H9 (cell line): ENCODE measurements around the gene SYNPO2. TPM values are rescaled to one million over a fixed set of nuclear protein-coding genes. Genes with fewer than 3 reads are reported as not detected.

Experiments used
- DNase-seq: peaks from one replicate; pipeline ENCODE4 v3.0.0-alpha.2; 2017
- H2AFZ ChIP-seq: one replicate; pipeline ENCODE4 v1.6.1; 2013; ENCODE audit warnings: mild to moderate bottlenecking, low read length, control low read depth, moderate library complexity
- H2AK5ac ChIP-seq: 2 replicates; pipeline ENCODE4 v1.6.1; 2013; ENCODE audit warnings: low read length, control low read depth, mixed read lengths; ENCODE audit not compliant: insufficient read length
- H2BK120ac ChIP-seq: one replicate; pipeline ENCODE4 v1.6.1; 2013; ENCODE audit warnings: low read depth, mild to moderate bottlenecking, low read length, control low read depth, inconsistent platforms; ENCODE audit not compliant: poor library complexity, severe bottlenecking
- H2BK12ac ChIP-seq: 2 replicates; pipeline ENCODE4 v1.6.1; 2013; ENCODE audit warnings: low read length, control low read depth, mixed read lengths, low read depth; ENCODE audit not compliant: insufficient read length
- H2BK15ac ChIP-seq: 2 replicates; pipeline ENCODE4 v1.6.1; 2013; ENCODE audit warnings: low read depth, low read length, control low read depth
- H2BK20ac ChIP-seq: one replicate; pipeline ENCODE4 v1.6.1; 2013; ENCODE audit warnings: low read depth, mild to moderate bottlenecking, low read length, control low read depth, inconsistent platforms; ENCODE audit not compliant: poor library complexity, severe bottlenecking
- H2BK5ac ChIP-seq: 2 replicates; pipeline ENCODE4 v1.6.1; 2013; ENCODE audit warnings: low read length, control low read depth, mixed read lengths; ENCODE audit not compliant: insufficient read length
- H3K14ac ChIP-seq: 2 replicates; pipeline ENCODE4 v1.6.1; 2013; ENCODE audit warnings: low read length, control low read depth; ENCODE audit not compliant: insufficient read depth
- H3K18ac ChIP-seq: 2 replicates; pipeline ENCODE4 v1.6.1; 2013; ENCODE audit warnings: low read depth, mild to moderate bottlenecking, mixed read lengths, low read length, control low read depth; ENCODE audit not compliant: insufficient read length
- H3K23ac ChIP-seq: 2 replicates; pipeline ENCODE4 v1.6.1; 2013; ENCODE audit warnings: low read length, control low read depth, mixed read lengths, low read depth; ENCODE audit not compliant: insufficient read length
- H3K23me2 ChIP-seq: 2 replicates; pipeline ENCODE4 v1.6.1; 2013; ENCODE audit warnings: low read depth, mild to moderate bottlenecking, mixed read lengths, low read length, control low read depth; ENCODE audit not compliant: insufficient read length, poor library complexity, severe bottlenecking
- H3K27ac ChIP-seq: 2 replicates; pipeline ENCODE4 v1.5.1; 2013; ENCODE audit warnings: low read length, control low read depth, mixed read lengths, low read depth; ENCODE audit not compliant: insufficient read length
- H3K27me3 ChIP-seq: 2 replicates; pipeline ENCODE4 v1.6.1; 2013; ENCODE audit warnings: low read length, control low read depth, inconsistent platforms; ENCODE audit not compliant: insufficient read depth
- H3K4ac ChIP-seq: 2 replicates; pipeline ENCODE4 v1.6.1; 2013; ENCODE audit warnings: low read depth, mild to moderate bottlenecking, control low read depth, inconsistent platforms, low read length, moderate library complexity
- H3K4me1 ChIP-seq: 2 replicates; pipeline ENCODE4 v1.6.1; 2013; ENCODE audit warnings: low read length, control low read depth, inconsistent platforms; ENCODE audit not compliant: insufficient read depth
- H3K4me2 ChIP-seq: 2 replicates; pipeline ENCODE4 v1.6.1; 2013; ENCODE audit warnings: low read length, control low read depth, mixed read lengths; ENCODE audit not compliant: insufficient read length, insufficient read depth
- H3K56ac ChIP-seq: 2 replicates; pipeline ENCODE4 v1.6.1; 2013; ENCODE audit warnings: low read depth, mild to moderate bottlenecking, mixed read lengths, low read length, control low read depth; ENCODE audit not compliant: insufficient read length
- H3K79me1 ChIP-seq: 2 replicates; pipeline ENCODE4 v1.6.1; 2013; ENCODE audit warnings: low read depth, mild to moderate bottlenecking, moderate library complexity, low read length, control low read depth, inconsistent platforms; ENCODE audit not compliant: insufficient read depth, poor library complexity, severe bottlenecking
- H3K79me2 ChIP-seq: 2 replicates; pipeline ENCODE4 v1.6.1; 2013; ENCODE audit warnings: low read length, control low read depth, inconsistent platforms; ENCODE audit not compliant: insufficient read depth
- H3K9ac ChIP-seq: 2 replicates; pipeline ENCODE4 v1.6.1; 2013; ENCODE audit warnings: low read length, control low read depth, mixed read lengths; ENCODE audit not compliant: insufficient read length; ENCODE audit errors: extremely low read depth
- H3K9me3 ChIP-seq: one replicate; pipeline ENCODE4 v1.6.1; 2013; ENCODE audit warnings: low read depth, low read length, inconsistent platforms; ENCODE audit not compliant: control insufficient read depth
- H3T11ph ChIP-seq: one replicate; pipeline ENCODE4 v1.6.1; 2013; ENCODE audit warnings: mild to moderate bottlenecking, low read length, control low read depth, inconsistent platforms
- H4K20me1 ChIP-seq: one replicate; pipeline ENCODE4 v1.6.1; 2013; ENCODE audit not compliant: control insufficient read depth, insufficient read length, insufficient read depth
- H4K5ac ChIP-seq: 2 replicates; pipeline ENCODE4 v1.6.1; 2013; ENCODE audit warnings: low read depth, mild to moderate bottlenecking, mixed read lengths, low read length, control low read depth; ENCODE audit not compliant: insufficient read length
- H4K8ac ChIP-seq: replicated peaks from 2 replicates; pipeline ENCODE4 v1.6.1; 2013; ENCODE audit warnings: low read length, control low read depth, mixed read lengths, low read depth; ENCODE audit not compliant: insufficient read length
- H4K91ac ChIP-seq: 2 replicates; pipeline ENCODE4 v1.6.1; 2013; ENCODE audit warnings: low read depth, mild to moderate bottlenecking, moderate library complexity, mixed read lengths, low read length, control low read depth; ENCODE audit not compliant: insufficient read length
- H3K27ac Mint-ChIP-seq, 3 experiments: 2 replicates in 2 of 3; 3 replicates in 1 of 3; pipeline ENCODE4 v1.8.0; 2020 to 2021; ENCODE audit warnings: mixed read lengths in 3 of 3, mild to moderate bottlenecking in 1 of 3, moderate library complexity in 1 of 3
- H3K27me3 Mint-ChIP-seq: 2 replicates; pipeline ENCODE4 v1.8.0; 2021; ENCODE audit warnings: low read depth, mild to moderate bottlenecking, moderate library complexity, mixed read lengths
- H3K36me3 Mint-ChIP-seq, 3 experiments: 2 replicates in 2 of 3; 3 replicates in 1 of 3; pipeline ENCODE4 v1.8.0; 2020 to 2021; ENCODE audit warnings: low read depth in 3 of 3, mixed read lengths in 3 of 3; ENCODE audit not compliant: insufficient read depth in 1 of 3
- H3K4me1 Mint-ChIP-seq, 2 experiments: 2 replicates each; pipeline ENCODE4 v1.8.0; 2020; ENCODE audit warnings: mixed read lengths in 2 of 2
- H3K4me3 Mint-ChIP-seq, 2 experiments: 2 replicates in 1 of 2; 3 replicates in 1 of 2; pipeline ENCODE4 v1.8.0; 2020 to 2021; ENCODE audit warnings: mild to moderate bottlenecking in 2 of 2, mixed read lengths in 2 of 2, moderate library complexity in 1 of 2
- H3K9me3 Mint-ChIP-seq, 2 experiments: 2 replicates in 1 of 2; 3 replicates in 1 of 2; pipeline ENCODE4 v1.8.0; 2020; ENCODE audit warnings: mild to moderate bottlenecking in 2 of 2, mixed read lengths in 2 of 2, moderate library complexity in 1 of 2
- CTCF ChIP-seq: fragments of 200-600 bp; sonication (generic); conservative IDR thresholded peaks from 3 replicates; pipeline ENCODE4 v1.8.0; 2021; ENCODE audit warnings: antibody characterized with exemption, mild to moderate bottlenecking
- WGBS: extraction: QIAGEN DNeasy Blood & Tissue Kit; methylation state at CpG from one replicate; pipeline ENCODE4 v1.1.7; 2013; ENCODE audit warnings: missing lambda C conversion rate, low lambda C conversion rate, mixed read lengths; ENCODE audit not compliant: insufficient read length; ENCODE audit errors: extremely low coverage; 5-methylcytosine and 5-hydroxymethylcytosine counted together
- total RNA-seq: library from RNA; stranded (reverse); gene quantifications from 2 replicates; pipeline ENCODE4 v1.2.1, GENCODE V29; 2021

The SYNPO2 gene
- total RNA-seq, 1 experiment from 2014 or later: 1.1 TPM

DNA sequence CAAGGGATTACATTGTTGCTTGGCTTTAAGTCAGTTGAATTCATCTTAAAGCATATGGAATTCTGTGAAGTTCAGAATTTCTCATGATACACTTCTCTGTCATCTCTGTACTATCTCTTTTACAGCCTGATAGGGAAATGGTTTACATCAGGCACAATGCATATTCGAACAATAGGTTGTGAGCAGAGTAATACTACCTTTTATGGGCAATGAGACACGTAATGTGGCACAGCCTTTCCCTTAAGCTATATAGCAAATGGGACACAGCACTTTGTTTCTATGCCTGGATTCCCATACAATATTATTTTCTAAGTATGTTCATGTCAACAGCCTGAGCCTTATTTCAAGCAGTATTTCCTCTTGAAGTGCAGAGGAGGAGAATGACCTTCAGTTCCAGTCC is 58.4 kb downstream of the SYNPO2 start:
- Histone ChIP-seq H2BK12ac (no peak overlapping the region), H3K79me1 (no peaks in the 10 kb centered on the region), H3K27me3 (no peaks in the 10 kb centered on the region), H2BK5ac (no peak overlapping the region), H2BK15ac (no peak overlapping the region), H4K91ac (no peak overlapping the region), H3K56ac (no peak overlapping the region), H4K8ac (no peak overlapping the region), H3K23ac (no peak overlapping the region), H3K23me2 (no peaks in the 10 kb centered on the region), H3T11ph (no peak overlapping the region), H2AK5ac (no peak overlapping the region), H2AFZ (no peak overlapping the region), H4K5ac (no peak overlapping the region), H3K9ac (no peak overlapping the region), H2BK20ac (no peak overlapping the region), H3K4ac (no peak overlapping the region), H3K18ac (no peak overlapping the region), H3K79me2 (no peaks in the 10 kb centered on the region), H2BK120ac (no peak overlapping the region), H3K27ac (no peak overlapping the region), H3K4me2 (no peak overlapping the region), H3K4me1 (no peaks in the 10 kb centered on the region; the same call in 1 of the 2 replicates), H4K20me1 (no peaks in the 10 kb centered on the region), H3K14ac (no peak overlapping the region), H3K9me3 (no peaks in the 10 kb centered on the region)
- no peaks in the 10 kb centered on the region for H3K27me3 Mint-ChIP-seq
- peaks cover 12 to 19% of the 10 kb centered on the region in 2 experiments for H3K4me1 Mint-ChIP-seq
- WGBS: no CpG with 5 or more reads among the region's 2 CpGs
- no peak for TF ChIP-seq CTCF
- H3K27ac Mint-ChIP-seq: no peak overlapping the region
- DNase-seq: no peak
- no peaks in the 10 kb centered on the region for H3K36me3 Mint-ChIP-seq
- H3K4me3 Mint-ChIP-seq: no peak overlapping the region
- H3K9me3 Mint-ChIP-seq: no peaks in the 10 kb centered on the region
